ENCODE measurements around the gene MRPS6. TPM values are rescaled to one million over a fixed set of nuclear protein-coding genes. Genes with fewer than 3 reads are reported as not detected.

Gene MRPS6
- total RNA-seq, 1 experiment from 2014 or later = 23.6 TPM

- Histone ChIP-seq H3K4me1 (replicated peaks) (no peaks in the 10 kb centered on the region; the same call in none of the 2 replicates), H3K27me3 (replicated peaks) (no peaks in the 10 kb centered on the region), H3K4me3 (no peak overlapping the region), H3K36me3 (peaks cover 30% of the 10 kb centered on the region), H3K9me3 (replicated peaks) (no peaks in the 10 kb centered on the region), H3K27ac (no peak overlapping the region)
- DNase-seq (ENCODE audit: low read depth in 1 of 2, low spot score in 2 of 2) = no peak
These were observed 50.2 kb downstream of the MRPS6 start for GRCh38 chr21:34123609-34124008.

GRCh38 chr21:34126269-34126668, 52.9 kb downstream of the MRPS6 start:
- Histone ChIP-seq H3K36me3 (peaks cover 33% of the 10 kb centered on the region), H3K27ac (no peak overlapping the region), H3K9me3 (replicated peaks) (no peaks in the 10 kb centered on the region; the same call in 1 of the 2 replicates), H3K27me3 (replicated peaks) (no peaks in the 10 kb centered on the region), H3K4me1 (replicated peaks) (peaks cover 24% of the 10 kb centered on the region), H3K4me3 (no peak overlapping the region)
- DNase-seq (ENCODE audit: low read depth in 1 of 2, low spot score in 2 of 2) = no peak

- H3K27me3 ChIP-seq (replicated peaks) = no peaks in the 10 kb centered on the region
- H3K4me1 ChIP-seq (replicated peaks) = peaks cover 24% of the 10 kb centered on the region
- peaks cover 33% of the 10 kb centered on the region for H3K36me3 ChIP-seq
- H3K27ac ChIP-seq = no peak overlapping the region
- H3K4me3 ChIP-seq = no peak overlapping the region
- DNase-seq (ENCODE audit: low read depth in 1 of 2, low spot score in 2 of 2) = no peak
- no peaks in the 10 kb centered on the region; the same call in 1 of the 2 replicates for H3K9me3 ChIP-seq (replicated peaks)
These were observed 53.3 kb downstream of the MRPS6 start for GRCh38 chr21:34126691-34127090.

DNA sequence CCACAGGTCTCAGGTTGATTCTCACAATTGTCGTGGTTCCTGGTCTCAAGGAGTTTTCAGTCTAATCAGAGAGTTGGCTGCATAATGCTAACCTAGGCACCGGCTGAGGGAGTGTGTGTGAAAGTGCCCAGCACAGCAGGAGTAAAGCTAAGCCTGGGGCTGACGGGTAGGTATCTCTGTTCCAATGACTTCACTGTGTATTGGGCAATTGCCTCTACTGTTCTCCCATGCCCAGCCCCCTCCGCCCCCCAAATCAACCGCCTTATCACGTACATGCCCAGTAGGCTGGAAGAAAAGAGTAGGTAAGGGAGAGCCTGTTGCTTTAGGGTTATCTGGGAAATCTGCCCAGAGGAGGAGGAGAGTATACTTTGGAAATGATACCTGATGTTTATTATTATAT, 54.7 kb downstream of the MRPS6 start:
- H3K4me3 ChIP-seq = no peak overlapping the region
- no peak for DNase-seq (ENCODE audit: low read depth in 1 of 2, low spot score in 2 of 2)
- peaks cover 24% of the 10 kb centered on the region for H3K4me1 ChIP-seq (replicated peaks)
- no peaks in the 10 kb centered on the region; the same call in 1 of the 2 replicates for H3K9me3 ChIP-seq (replicated peaks)
- H3K27ac ChIP-seq = no peak overlapping the region
- H3K36me3 ChIP-seq = peaks cover 41% of the 10 kb centered on the region
- no peaks in the 10 kb centered on the region for H3K27me3 ChIP-seq (replicated peaks)

GRCh38 chr21:34128674-34129038, 55.3 kb downstream of the MRPS6 start:
- H3K27me3 ChIP-seq (replicated peaks) = no peaks in the 10 kb centered on the region
- DNase-seq (ENCODE audit: low read depth in 1 of 2, low spot score in 2 of 2) = no peak
- H3K27ac ChIP-seq = no peak overlapping the region
- H3K4me3 ChIP-seq = no peak overlapping the region
- peaks cover 43% of the 10 kb centered on the region for H3K36me3 ChIP-seq
- H3K4me1 ChIP-seq (replicated peaks) = peaks cover 24% of the 10 kb centered on the region
- H3K9me3 ChIP-seq (replicated peaks) = no peaks in the 10 kb centered on the region; the same call in 1 of the 2 replicates

GRCh38 chr21:34129039-34129891, 55.9 kb downstream of the MRPS6 start:
- H3K27ac ChIP-seq = no peak overlapping the region
- H3K9me3 ChIP-seq (replicated peaks) = no peaks in the 10 kb centered on the region; the same call in 1 of the 2 replicates
- peak; percentile 69 to 75 for DNase-seq (ENCODE audit: low read depth in 1 of 2, low spot score in 2 of 2)
- H3K27me3 ChIP-seq (replicated peaks) = no peaks in the 10 kb centered on the region
- H3K36me3 ChIP-seq = peaks cover 43% of the 10 kb centered on the region
- H3K4me3 ChIP-seq = no peak overlapping the region
- peaks cover 24% of the 10 kb centered on the region for H3K4me1 ChIP-seq (replicated peaks)

GRCh38 chr21:34129901-34130715, 56.7 kb downstream of the MRPS6 start:
- no peaks in the 10 kb centered on the region for H3K27me3 ChIP-seq (replicated peaks)
- peak in 1 of 2 experiments; percentile 27 for DNase-seq (ENCODE audit: low read depth in 1 of 2, low spot score in 2 of 2)
- H3K9me3 ChIP-seq (replicated peaks) = no peaks in the 10 kb centered on the region; the same call in 1 of the 2 replicates
- H3K27ac ChIP-seq = peak overlapping the region; percentile 13; the same call in 1 of the 2 replicates
- H3K36me3 ChIP-seq = peaks cover 49% of the 10 kb centered on the region
- H3K4me3 ChIP-seq = no peak overlapping the region
- H3K4me1 ChIP-seq (replicated peaks) = peaks cover 24% of the 10 kb centered on the region

DNA sequence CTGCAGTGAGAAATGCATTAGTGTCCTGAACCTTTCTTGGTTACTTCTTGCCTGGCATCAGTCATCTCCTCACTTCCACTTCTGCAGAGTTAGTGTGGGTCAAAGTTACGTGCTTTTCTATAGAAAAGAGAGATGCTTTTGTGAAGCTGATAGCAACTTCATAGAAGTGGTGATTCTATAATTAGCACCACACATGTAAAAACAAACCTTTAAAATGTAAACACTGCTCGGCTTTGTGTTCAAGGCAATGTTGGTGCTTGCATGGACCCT, 57.3 kb downstream of the MRPS6 start:
- Histone ChIP-seq H3K4me1 (replicated peaks) (peaks cover 24% of the 10 kb centered on the region), H3K27me3 (replicated peaks) (no peaks in the 10 kb centered on the region), H3K9me3 (replicated peaks) (no peaks in the 10 kb centered on the region; the same call in 1 of the 2 replicates), H3K36me3 (peaks cover 49% of the 10 kb centered on the region), H3K4me3 (no peak overlapping the region), H3K27ac (peak overlapping the region; percentile 13; the same call in 1 of the 2 replicates)
- DNase-seq (ENCODE audit: low read depth in 1 of 2, low spot score in 2 of 2) = no peak

DNA sequence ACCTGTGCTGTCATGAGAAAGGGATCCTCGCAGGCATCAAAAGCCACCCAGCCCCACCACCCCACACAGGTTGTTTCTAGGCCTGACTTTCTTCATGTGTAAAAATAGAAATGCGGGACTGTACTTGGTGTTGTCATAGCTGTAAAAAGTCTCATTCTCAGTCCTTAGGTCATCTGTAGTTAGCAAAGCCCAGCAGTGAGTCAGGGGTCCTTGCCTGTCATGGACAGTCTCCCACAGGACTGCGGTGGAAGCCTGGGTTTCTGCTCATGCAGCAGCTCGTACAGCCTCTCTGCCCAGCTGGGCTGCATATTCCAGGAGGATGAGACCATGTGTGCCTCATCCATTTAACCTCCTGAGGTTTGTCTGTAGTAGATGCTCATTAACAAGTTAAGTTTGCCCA, 58.2 kb downstream of the MRPS6 start:
- Histone ChIP-seq H3K27ac (no peak overlapping the region), H3K4me1 (replicated peaks) (peaks cover 24% of the 10 kb centered on the region), H3K36me3 (peaks cover 42% of the 10 kb centered on the region), H3K9me3 (replicated peaks) (no peaks in the 10 kb centered on the region; the same call in 1 of the 2 replicates), H3K4me3 (no peak overlapping the region), H3K27me3 (replicated peaks) (no peaks in the 10 kb centered on the region)
- no peak for DNase-seq (ENCODE audit: low read depth in 1 of 2, low spot score in 2 of 2)

DNA sequence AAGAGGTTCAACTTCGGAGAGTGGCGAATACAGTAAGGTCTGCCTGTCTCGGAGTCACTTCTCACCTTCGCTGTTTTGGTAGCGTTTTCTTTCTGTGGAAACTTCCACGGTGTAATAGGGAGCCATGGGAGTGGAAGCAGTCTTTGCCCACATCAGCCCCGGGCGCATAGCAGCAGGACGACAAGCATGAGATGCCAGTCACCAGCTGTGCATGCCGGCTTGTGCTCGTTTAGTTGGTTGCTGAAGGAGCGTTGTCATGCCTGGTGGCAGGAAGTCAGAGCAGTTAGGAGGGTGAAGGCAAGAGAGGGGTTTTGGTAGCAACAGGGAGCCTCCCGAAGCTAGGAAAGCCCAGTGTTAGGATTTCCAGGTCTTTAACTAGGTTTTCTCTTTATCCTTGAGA, 58.8 kb downstream of the MRPS6 start:
- peaks cover 37% of the 10 kb centered on the region for H3K36me3 ChIP-seq
- no peaks in the 10 kb centered on the region for H3K27me3 ChIP-seq (replicated peaks)
- H3K4me1 ChIP-seq (replicated peaks) = peaks cover 24% of the 10 kb centered on the region
- no peak for DNase-seq (ENCODE audit: low read depth in 1 of 2, low spot score in 2 of 2)
- H3K27ac ChIP-seq = no peak overlapping the region
- no peaks in the 10 kb centered on the region; the same call in 1 of the 2 replicates for H3K9me3 ChIP-seq (replicated peaks)
- H3K4me3 ChIP-seq = no peak overlapping the region

- DNase-seq (ENCODE audit: low read depth in 1 of 2, low spot score in 2 of 2) = no peak
- no peak overlapping the region for H3K27ac ChIP-seq
- no peak overlapping the region for H3K4me3 ChIP-seq
- H3K4me1 ChIP-seq (replicated peaks) = peaks cover 24% of the 10 kb centered on the region
- no peaks in the 10 kb centered on the region; the same call in 1 of the 2 replicates for H3K9me3 ChIP-seq (replicated peaks)
- no peaks in the 10 kb centered on the region for H3K27me3 ChIP-seq (replicated peaks)
- peaks cover 34% of the 10 kb centered on the region for H3K36me3 ChIP-seq
These were observed 59.5 kb downstream of the MRPS6 start for GRCh38 chr21:34132926-34133325.

GRCh38 chr21:34133392-34133791, 60.0 kb downstream of the MRPS6 start:
- Histone ChIP-seq H3K36me3 (peaks cover 36% of the 10 kb centered on the region), H3K27ac (no peak overlapping the region)

DNA sequence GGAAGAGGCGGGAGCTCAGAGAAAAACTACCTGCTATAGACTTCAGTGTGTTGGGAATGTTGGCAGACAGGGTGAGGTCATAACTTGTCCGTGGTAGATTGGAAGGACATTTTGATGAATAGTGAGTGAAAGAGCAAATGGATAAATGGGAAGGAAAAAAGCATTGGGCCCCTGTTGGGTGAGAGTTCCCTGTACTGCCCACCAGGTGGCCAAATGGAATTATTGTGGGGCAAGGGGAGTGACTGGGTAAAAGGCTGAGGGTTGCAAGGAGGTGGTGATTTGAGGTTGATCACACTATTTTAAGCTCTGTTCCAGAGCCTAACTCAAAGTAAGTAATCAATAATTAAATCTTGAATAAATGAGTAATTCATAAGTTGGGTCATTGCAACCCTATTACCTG, 60.4 kb downstream of the MRPS6 start:
- H3K9me3 ChIP-seq (replicated peaks) = no peaks in the 10 kb centered on the region; the same call in 1 of the 2 replicates
- H3K27ac ChIP-seq = no peak overlapping the region
- no peak for DNase-seq (ENCODE audit: low read depth in 1 of 2, low spot score in 2 of 2)
- H3K27me3 ChIP-seq (replicated peaks) = no peaks in the 10 kb centered on the region
- H3K4me1 ChIP-seq (replicated peaks) = peaks cover 22% of the 10 kb centered on the region
- no peak overlapping the region for H3K4me3 ChIP-seq
- H3K36me3 ChIP-seq = peaks cover 36% of the 10 kb centered on the region

More at GRCh38 chr21:34133392-34133791, 60.0 kb downstream of the MRPS6 start:
- Histone ChIP-seq H3K9me3 (replicated peaks) (no peaks in the 10 kb centered on the region; the same call in 1 of the 2 replicates), H3K4me1 (replicated peaks) (peaks cover 24% of the 10 kb centered on the region), H3K4me3 (no peak overlapping the region), H3K27me3 (replicated peaks) (no peaks in the 10 kb centered on the region)
- DNase-seq (ENCODE audit: low read depth in 1 of 2, low spot score in 2 of 2) = no peak

- H3K36me3 ChIP-seq = peaks cover 39% of the 10 kb centered on the region
- DNase-seq (ENCODE audit: low read depth in 1 of 2, low spot score in 2 of 2) = no peak
- no peaks in the 10 kb centered on the region; the same call in 1 of the 2 replicates for H3K9me3 ChIP-seq (replicated peaks)
These were observed 62.0 kb downstream of the MRPS6 start for GRCh38 chr21:34135330-34135729.

More at GRCh38 chr21:34135330-34135729, 62.0 kb downstream of the MRPS6 start:
- Histone ChIP-seq H3K4me1 (replicated peaks) (peaks cover 7% of the 10 kb centered on the region), H3K27ac (no peak overlapping the region), H3K4me3 (no peak overlapping the region), H3K27me3 (replicated peaks) (no peaks in the 10 kb centered on the region)

Measured in SJSA1 (cell line).